ENCODE results near the gene SEZ6. TPM values are rescaled to one million over a fixed set of nuclear protein-coding genes. Genes with fewer than 3 reads are reported as not detected.

SEZ6 gene
- total RNA-seq, 2 experiments from 2014 or later, result not detected

DNA sequence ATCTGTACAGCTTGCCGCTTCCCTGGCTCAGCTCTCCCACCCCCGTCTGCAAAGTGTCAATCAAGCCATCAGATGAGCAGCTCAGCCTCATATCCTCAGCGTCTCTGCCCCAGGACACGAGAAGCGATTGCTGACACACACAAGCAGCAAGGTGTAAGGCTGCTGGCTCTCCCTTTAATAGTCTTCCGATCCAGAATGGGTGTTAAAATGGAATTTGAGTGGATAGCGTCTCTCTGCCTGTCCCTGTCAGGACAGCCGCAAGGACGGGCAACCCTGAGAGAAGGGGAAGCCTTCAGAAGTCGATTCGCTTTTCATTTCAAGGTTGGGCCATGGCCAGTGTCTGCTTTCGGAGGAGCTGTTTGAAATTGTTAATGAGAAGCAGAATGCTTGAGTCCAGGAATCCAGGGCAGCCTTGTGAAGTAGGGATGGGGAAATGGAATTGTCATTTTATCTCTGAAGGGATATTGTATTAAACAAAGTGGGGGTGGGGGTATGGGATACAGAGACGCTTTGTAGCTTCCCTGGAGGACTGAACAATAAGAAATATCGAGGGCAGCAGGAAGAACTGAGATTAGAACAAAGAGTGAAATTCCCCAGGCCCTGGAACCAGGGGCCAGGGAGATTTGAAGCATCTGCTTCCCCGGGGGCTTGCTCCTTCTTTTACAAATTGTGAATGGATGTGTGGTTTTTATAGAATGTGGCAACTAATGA, 32.4 kb upstream of the SEZ6 start:
- H3K4me1 Mint-ChIP-seq (ENCODE audit: low read depth), result peaks cover 9% of the 10 kb centered on the region
- ChIA-PET CTCF (interaction anchor here (1.1 to 5.2 kb wide), 4 partner anchors 14 to 86 kb away, joined by 3 to 19 read pairs (median 4); no protein-coding TSS in a partner anchor), POLR2A (interaction anchor here (1.4 kb wide), 1 partner anchor 13 kb away, joined by 6 read pairs; no protein-coding TSS in a partner anchor)

DNA sequence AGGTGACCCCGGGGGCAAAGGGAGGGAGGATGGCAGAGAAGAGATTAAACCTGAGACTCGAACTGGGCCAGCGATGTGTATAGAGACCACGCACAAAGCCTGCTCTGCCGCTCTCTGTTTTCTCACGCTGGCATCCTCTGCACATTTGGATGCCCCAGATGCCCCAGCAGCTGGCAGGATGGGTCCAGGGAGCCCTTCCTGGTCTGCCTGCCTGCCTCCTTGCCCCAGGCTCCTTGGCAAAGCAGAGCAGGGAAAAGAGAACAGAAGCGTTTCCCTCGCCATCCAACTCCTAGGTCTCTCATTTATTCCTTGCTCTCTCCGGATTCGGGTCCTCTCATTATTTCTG, 31.9 kb upstream of the SEZ6 start:
- Mint-ChIP-seq H3K4me3 (no peak overlapping the region), H3K27ac (no peak overlapping the region), H3K4me1 (ENCODE audit: low read depth) (peaks cover 7% of the 10 kb centered on the region), H3K9me3 (peaks cover 5% of the 10 kb centered on the region), H3K27me3 (peaks cover 13% of the 10 kb centered on the region), H3K36me3 (ENCODE audit: low read depth) (no peaks in the 10 kb centered on the region)
- CTCF ChIA-PET, result interaction anchor here (0.7 to 5.2 kb wide), 4 partner anchors 14 to 86 kb away, joined by 3 to 19 read pairs (median 4); no protein-coding TSS in a partner anchor
- no peak for DNase-seq
- TF ChIP-seq, protein P1, sequence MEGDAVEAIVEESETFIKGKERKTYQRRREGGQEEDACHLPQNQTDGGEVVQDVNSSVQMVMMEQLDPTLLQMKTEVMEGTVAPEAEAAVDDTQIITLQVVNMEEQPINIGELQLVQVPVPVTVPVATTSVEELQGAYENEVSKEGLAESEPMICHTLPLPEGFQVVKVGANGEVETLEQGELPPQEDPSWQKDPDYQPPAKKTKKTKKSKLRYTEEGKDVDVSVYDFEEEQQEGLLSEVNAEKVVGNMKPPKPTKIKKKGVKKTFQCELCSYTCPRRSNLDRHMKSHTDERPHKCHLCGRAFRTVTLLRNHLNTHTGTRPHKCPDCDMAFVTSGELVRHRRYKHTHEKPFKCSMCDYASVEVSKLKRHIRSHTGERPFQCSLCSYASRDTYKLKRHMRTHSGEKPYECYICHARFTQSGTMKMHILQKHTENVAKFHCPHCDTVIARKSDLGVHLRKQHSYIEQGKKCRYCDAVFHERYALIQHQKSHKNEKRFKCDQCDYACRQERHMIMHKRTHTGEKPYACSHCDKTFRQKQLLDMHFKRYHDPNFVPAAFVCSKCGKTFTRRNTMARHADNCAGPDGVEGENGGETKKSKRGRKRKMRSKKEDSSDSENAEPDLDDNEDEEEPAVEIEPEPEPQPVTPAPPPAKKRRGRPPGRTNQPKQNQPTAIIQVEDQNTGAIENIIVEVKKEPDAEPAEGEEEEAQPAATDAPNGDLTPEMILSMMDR (IDR thresholded peaks at IDR 0.05), result no peak
- POLR2A ChIA-PET, result interaction anchor here (1.4 kb wide), 1 partner anchor 13 kb away, joined by 6 read pairs; no protein-coding TSS in a partner anchor
- no peak for ATAC-seq
- intact Hi-C loops (cut with micrococcal nuclease), result no loop called here

More for the DNA sequence above, 32.4 kb upstream of the SEZ6 start:
- intact Hi-C loops (cut with micrococcal nuclease), result no loop called here
- TF ChIP-seq, protein P1 (IDR thresholded peaks at IDR 0.05), result no peak
- Mint-ChIP-seq H3K27ac (no peak overlapping the region), H3K4me3 (no peak overlapping the region), H3K36me3 (ENCODE audit: low read depth) (no peaks in the 10 kb centered on the region), H3K27me3 (peaks cover 11% of the 10 kb centered on the region), H3K9me3 (peaks cover 5% of the 10 kb centered on the region)
- no peak for ATAC-seq
- no peak for DNase-seq

DNA sequence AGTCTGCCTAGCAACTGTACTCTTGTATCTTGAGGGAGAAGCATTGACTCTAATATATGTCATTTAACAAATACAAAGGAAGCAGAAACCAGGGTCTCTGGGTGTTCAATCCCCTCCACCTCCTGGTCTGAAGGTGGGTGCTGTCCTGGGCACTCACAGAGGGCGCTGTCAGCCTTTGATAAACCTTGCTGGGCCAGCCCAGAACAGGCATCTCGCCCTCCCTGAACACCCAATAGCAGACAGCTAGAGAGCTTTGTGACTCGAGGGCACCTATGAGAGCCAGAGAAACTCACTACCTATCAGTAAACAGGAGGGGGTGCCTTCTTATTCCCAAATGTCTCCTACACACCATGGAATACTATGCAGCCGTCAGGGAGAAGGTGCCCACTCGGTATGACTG, 30.8 kb upstream of the SEZ6 start:
- Mint-ChIP-seq H3K36me3 (ENCODE audit: low read depth) (no peaks in the 10 kb centered on the region), H3K27me3 (peaks cover 22% of the 10 kb centered on the region), H3K27ac (no peak overlapping the region), H3K4me3 (no peak overlapping the region), H3K4me1 (ENCODE audit: low read depth) (no peaks in the 10 kb centered on the region), H3K9me3 (peaks cover 5% of the 10 kb centered on the region)
- DNase-seq (no peak), ATAC-seq (no peak)
- TF ChIP-seq, protein P1 (IDR thresholded peaks at IDR 0.05), result no peak
- POLR2A ChIA-PET, result interaction anchor here (0.9 to 1.0 kb wide), 2 partner anchors 12 to 69 kb away, joined by 3 read pairs; no protein-coding TSS in a partner anchor
- CTCF ChIA-PET, result interaction anchor here (1.4 to 5.2 kb wide), 2 partner anchors 13 to 80 kb away, joined by 3 to 19 read pairs; no protein-coding TSS in a partner anchor
- intact Hi-C loops (cut with micrococcal nuclease), result no loop called here

DNA sequence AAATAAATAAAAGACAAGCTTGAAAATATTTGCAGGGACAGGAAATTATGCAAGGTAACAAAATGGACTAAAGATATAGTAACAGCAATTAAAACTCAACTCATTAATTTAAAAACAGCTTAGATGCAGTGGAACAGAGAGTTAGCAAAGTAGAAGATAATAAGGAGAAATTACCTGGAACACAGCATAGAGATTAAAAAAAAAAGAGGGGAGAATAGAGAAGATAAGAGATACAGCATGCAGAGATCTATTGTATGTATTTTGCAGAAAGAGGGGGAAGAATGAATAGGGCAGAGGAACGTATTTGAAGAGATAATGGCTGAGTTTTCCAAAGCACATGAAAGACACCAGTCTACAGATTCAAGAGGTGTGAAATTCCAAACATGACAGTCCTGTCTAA, 28.7 kb upstream of the SEZ6 start:
- DNase-seq, result no peak
- Mint-ChIP-seq H3K9me3 (peaks cover 5% of the 10 kb centered on the region), H3K36me3 (ENCODE audit: low read depth) (no peaks in the 10 kb centered on the region), H3K4me1 (ENCODE audit: low read depth) (no peaks in the 10 kb centered on the region), H3K27ac (no peak overlapping the region), H3K27me3 (peaks cover 28% of the 10 kb centered on the region), H3K4me3 (no peak overlapping the region)
- ChIA-PET POLR2A (no interaction called here), CTCF (interaction anchor here (1.6 to 2.6 kb wide), 2 partner anchors 69 to 70 kb away, joined by 3 to 11 read pairs; no protein-coding TSS in a partner anchor)
- intact Hi-C loops (cut with micrococcal nuclease), result no loop called here
- no peak for ATAC-seq
- TF ChIP-seq, protein P1 (IDR thresholded peaks at IDR 0.05), result no peak

DNA sequence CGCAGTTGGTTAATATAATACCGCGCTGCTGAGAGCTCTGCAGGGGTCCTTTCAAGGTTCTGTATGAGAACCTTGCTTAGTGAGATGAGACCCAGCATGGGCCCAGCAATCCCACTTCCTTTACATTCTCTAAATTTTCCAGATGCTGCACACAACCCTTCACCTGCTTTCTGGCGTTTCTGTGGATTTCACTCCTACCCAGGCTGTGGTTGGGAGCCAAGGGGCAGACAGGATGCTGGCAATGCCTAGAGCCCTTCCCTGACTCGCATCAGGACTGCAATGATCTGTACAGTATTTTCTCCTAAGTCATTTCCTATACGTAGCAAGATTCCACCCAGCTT, 27.0 kb upstream of the SEZ6 start:
- TF ChIP-seq, protein P1 (IDR thresholded peaks at IDR 0.05), result no peak
- Mint-ChIP-seq H3K27ac (no peak overlapping the region), H3K27me3 (peaks cover 32% of the 10 kb centered on the region), H3K4me1 (ENCODE audit: low read depth) (no peaks in the 10 kb centered on the region), H3K36me3 (ENCODE audit: low read depth) (no peaks in the 10 kb centered on the region), H3K9me3 (peaks cover 5% of the 10 kb centered on the region), H3K4me3 (no peak overlapping the region)
- ATAC-seq (no peak), DNase-seq (no peak)
- intact Hi-C loops (cut with micrococcal nuclease), result no loop called here
- ChIA-PET POLR2A (no interaction called here), CTCF (interaction anchor here (1.1 to 3.6 kb wide), 4 partner anchors 67 to 84 kb away, joined by 3 to 11 read pairs (median 7); no protein-coding TSS in a partner anchor)
